ENCODE measurements around the gene MMP25.

Gene MMP25, protein sequence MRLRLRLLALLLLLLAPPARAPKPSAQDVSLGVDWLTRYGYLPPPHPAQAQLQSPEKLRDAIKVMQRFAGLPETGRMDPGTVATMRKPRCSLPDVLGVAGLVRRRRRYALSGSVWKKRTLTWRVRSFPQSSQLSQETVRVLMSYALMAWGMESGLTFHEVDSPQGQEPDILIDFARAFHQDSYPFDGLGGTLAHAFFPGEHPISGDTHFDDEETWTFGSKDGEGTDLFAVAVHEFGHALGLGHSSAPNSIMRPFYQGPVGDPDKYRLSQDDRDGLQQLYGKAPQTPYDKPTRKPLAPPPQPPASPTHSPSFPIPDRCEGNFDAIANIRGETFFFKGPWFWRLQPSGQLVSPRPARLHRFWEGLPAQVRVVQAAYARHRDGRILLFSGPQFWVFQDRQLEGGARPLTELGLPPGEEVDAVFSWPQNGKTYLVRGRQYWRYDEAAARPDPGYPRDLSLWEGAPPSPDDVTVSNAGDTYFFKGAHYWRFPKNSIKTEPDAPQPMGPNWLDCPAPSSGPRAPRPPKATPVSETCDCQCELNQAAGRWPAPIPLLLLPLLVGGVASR

DNA sequence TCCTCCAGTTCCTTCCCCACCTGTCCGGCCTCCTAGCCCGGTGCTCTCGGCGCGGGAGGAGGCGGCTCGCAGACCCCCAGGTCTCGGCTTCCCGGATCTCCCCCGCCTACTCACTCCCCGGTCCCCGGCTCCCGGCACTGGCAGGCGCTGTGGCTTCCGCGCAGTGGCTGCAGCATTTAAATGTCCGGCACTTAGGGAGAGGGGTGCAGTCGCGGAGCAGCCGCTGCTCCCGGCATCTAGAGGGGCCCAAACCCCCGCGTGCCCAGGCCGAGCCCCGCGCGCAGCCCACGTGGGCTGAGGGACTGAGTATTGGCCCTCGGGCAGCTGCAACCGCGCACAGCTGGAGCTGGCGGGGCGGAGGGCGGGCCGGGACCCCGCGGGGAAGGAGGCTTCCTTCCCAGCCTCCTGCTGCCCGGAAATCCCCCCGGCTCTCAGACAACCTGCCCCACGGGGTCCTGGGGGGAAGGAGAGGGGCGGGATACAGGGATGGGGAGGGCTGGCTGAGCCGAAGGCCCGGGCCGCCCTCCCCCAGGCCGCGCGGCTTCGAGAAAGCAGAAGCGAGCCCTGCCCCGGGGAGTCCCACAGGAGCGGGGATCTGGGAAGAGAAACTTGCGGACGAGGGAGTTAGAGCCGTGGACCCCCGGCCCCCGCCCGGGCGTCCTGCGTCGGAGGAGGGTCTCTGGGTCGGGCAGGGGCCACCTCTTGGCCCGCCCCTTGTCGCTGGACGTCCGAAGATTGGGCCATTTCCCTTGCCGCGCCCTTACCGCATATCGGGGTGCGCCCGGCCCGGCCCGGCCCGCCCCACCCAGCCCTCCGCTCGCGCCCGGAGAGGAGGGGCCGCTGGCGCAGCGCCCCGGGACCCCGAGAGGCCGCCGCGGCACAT, at the start of gene MMP25:
Gene MMP25 (plus strand): TSS at position 804 of the 883 bp plus-strand sequence. CDS start 357 bp downstream, outside the sequence.
- DNase-seq (ENCODE audit: low spot score) = peak; percentile 76

DNA sequence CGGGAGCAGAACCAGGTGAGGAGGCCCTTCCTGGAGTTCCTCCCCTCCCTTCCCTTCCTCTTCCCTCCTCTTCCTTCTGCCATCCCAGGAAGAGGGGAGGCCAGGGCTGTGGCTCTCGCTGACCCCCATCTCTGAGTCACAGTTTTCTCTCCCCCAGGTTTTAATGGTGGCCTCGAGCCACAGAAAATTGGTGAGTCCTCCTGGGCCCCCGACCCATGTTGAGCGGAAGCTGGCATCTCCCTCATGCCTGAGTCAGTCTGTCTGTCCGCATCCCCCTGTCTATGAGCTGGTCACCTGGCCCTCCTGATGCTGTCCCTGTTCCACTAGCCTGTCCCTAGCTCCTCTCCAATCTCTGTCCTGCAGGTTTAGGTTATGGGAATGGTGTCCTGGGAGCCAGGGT, 46.4 kb upstream of the MMP25 start:
- no peak for DNase-seq (ENCODE audit: low spot score)

DNA sequence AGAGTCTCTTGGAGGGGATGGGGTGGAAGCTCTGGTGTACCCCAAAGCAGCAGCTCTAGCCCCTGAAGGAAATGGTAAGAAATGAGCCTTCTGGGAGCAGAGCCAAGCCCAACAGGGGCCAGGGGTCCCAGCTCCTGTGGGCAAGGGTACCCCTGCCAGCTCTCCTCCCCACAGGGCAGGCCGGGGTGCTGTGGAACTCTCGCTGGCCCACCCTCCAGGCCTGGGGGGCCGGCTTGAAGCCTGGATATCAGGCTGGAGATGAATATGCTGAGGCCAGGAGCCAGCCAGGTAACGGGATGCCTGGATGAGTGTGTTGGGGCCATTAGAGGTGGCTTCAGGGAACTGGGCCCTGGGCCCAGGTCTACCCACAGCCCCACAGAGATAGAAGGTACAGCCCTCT, 45.8 kb upstream of the MMP25 start:
- DNase-seq (ENCODE audit: low spot score) = no peak

DNA sequence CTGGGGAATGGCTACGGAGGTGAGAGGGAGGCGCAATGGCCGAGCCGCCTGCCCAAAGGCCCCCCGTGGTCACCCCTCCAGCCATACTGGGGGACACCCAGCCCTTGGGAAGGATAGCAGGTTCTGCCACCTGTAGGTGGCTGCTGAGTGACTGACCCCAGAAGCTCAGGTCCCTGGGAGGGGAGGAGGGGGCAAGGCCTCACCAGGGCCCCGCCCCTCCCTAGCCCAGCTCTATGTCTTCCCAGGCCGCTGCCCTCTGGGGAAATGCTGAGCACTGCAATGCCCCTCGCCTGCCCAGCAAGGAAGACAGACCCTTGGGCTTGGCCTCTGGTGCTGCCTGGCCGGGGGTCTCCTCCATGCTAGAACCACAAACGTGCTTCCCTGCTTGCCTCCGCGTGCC, 45.0 kb upstream of the MMP25 start:
- DNase-seq (ENCODE audit: low spot score) = no peak

DNA sequence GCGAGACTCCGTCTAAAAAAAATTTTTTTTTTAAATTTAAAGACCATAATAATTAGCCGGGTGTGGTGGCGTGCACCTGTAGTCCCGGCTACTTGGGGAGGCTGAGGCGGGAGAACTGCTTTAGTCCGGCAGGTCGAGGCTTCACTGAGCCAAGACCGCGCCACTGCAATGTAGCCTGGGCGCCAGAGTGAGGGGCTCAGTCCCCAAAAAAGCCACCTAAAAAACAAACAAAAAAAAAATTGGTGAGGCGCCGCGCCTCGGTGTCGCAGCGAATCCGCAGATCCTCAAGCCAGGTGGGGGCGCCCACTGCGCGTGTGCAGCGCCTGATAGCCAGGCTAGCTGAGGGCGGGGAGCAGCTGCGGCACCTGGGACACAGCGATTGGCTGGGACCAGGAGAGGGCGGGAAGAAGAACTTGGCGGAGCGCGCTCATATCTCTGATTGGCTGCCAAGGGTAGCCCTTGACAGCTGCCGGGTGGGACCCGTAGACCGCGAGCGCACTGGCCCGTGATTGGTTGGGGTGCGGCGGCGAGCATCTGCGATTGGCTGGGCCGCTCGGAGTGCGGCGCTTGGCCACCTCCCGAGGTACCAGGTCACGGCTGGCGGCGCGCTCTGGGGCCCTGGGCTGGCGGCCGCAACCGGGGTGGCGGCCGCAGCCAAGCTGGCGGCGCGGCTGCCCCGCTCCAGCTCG, 42.6 kb upstream of the MMP25 start:
- peak; percentile 94 for DNase-seq (ENCODE audit: low spot score)

DNA sequence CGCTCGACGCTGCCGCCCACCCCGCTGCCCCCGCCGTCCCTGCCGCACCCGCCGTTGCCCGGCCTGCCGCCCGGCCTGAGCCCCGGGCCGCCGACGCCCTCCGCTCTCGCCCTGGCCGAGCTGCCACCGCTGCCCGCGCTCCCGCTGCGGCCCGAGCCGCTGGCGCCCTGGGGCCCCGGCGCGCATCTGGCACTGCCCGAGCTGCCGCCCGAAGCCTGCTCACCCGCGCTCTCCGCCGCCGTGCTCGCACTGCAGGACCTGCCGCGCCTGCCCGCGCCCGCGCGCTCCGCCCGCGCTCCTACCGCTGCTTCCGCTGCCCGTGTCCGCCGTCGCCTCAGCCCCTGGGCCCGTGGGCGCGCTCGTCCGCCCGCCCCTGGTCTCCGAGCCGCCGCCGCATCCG, 42.0 kb upstream of the MMP25 start:
- no peak for DNase-seq (ENCODE audit: low spot score)

DNA sequence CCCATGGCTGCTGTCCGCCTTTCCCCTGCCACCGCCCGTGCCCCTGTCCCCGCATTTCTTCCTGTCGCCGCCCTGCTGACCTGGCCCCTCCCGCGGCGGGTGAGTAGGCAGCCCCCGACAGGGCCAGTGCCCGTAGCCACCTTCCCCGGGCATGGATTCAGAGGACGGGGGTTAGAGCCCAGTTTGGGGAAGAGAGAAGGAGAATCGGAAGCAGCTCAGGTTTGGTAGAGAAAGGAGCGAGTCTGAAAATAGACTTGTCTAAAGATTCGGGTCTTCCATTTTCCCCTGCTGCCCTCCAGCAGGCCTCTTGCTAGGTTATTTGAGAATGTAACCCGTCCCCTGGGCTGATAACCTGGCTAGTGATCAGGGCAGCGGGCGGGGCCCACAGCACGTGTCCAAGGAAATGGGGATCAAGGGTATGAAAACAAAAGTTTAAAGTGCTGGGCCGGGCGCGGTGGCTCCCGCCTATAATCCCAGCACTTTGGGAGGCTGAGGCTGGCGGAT, 41.5 kb upstream of the MMP25 start:
- no peak for DNase-seq (ENCODE audit: low spot score)

DNA sequence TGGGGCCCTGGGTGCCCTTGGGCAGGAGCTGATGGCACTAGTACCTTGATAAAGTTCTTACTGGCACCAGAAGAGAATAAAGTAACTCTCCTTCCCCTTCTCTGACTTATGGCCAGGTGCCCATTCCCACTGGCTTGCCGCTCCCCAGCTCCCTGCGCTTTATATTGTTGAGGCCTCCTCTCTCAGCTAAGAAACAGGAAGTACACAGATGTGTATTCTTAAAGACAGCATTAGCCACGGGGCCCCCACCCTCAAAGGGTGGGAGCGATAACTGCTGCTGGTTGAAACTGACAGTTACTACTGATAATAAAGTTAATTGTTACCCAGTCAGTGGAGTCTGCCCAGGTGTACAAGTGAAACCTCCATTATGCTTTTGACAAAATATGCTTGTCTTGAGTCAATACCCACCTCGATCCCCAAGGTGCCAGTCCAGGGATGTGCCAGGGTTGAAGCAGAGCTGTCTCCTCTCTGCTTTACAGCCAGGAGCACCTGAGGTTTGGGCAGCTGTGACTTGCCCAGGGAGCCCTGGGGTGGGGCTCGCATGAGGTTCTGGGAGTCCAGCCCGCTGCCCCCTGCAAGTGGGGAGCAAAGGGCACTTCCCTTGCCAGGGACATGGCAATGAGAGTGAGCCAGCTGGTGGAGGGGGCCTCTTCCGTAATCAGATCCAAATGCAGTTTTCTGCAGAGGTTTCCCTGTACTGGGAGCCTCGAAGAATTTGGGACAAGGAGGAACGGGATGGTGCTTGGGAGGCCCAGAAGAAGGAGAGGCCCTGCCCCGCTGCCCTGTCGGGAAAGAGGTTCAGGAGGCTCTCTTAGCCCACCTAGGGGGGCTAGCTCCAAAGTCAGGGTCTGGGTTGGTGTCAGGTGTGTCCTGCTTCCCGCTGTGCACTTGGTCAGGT, 39.1 kb upstream of the MMP25 start:
- DNase-seq (ENCODE audit: low spot score) = no peak

DNA sequence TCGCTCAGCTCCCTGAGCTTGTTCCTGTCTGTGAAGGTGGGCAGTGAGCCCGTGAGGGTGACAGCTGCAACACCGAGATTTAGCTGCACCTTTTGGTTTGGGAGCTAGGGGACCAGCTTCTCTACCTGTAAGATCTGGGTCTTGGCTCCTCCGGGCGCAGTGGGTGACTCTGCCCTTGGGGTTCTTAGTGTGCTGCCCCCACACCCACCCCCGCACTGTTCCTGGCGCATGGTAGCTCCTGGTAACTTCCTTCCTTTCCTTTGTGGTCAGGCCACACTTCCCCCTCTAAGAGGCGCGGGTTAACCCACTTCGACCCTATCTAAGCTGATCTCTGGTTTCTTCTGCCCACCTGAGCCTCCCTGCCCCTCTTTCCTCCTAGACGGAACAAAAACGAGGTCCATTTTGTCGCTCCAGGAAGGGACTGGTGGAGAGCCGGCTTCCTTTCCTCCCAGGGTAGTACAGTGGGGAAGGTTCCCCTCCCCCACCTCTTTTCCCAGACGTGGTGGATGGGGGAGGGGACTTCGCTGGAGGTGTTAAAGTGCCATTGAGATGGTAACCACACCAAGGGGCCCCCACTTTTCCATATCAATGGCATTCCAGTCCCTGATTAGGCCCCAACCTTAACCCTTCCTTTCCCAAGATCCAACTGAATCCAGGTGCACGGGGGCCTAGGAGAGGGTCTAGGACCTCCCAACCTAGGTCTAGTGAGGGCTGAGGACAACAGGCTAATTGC, 38.2 kb upstream of the MMP25 start:
- DNase-seq (ENCODE audit: low spot score) = no peak

DNA sequence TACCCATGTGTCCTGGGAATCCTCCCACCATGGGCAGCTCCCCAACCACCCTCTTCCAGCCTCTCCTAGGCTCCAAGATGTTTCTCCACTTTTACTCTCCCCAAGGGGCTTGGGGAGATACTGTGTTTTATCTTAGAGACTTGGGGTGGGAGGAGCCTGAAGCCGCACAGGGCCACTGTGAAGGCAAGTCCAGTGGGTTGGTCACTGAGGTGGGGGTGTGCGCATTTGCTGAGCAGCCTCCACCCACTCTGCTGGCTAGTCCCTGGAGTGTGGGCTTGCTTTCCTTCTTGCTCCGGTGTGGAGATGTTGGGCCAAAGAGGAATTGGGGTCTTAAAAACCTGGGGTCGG, 37.7 kb upstream of the MMP25 start:
- DNase-seq (ENCODE audit: low spot score) = no peak

DNA sequence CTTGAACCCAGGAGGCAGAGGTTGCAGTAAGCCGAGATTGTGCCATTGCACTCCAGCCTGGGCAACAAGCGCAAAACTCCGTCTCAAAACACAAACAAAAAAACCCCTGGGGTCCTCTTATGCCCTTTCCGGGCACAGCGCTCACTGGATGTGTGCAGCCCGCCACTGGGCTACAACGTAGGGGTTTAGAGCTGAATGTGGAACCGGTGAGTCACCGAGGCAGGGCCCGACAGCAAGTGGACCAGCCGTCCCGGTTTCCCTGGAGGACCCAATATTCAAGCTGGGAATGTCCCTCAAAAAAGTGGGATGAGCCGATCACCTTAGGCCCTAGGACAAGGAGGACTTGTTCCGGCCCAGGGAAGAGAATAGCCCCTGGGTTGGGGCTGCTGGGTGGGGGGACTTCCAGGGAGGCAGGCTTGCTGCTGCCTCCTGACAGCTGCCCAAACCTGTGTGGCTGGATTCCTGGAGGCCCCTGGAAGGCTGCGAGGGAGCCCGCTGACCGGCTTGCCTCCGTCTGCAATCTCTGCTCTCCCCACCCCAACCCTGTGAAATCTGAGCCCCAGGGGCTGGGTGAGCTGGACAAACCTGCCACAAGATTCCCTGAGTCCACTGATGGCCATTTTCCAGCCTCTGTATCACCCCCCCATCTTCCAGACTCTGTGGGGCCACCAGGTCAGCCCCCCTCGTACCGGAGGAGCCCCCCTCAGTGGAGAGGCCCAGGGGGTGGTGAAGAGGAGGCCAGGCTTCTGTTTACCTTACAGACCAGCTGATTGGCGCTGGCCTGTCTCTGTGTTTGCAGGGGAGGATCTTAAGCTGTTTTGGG, 36.6 kb upstream of the MMP25 start:
- peak; percentile 57 for DNase-seq (ENCODE audit: low spot score)

DNA sequence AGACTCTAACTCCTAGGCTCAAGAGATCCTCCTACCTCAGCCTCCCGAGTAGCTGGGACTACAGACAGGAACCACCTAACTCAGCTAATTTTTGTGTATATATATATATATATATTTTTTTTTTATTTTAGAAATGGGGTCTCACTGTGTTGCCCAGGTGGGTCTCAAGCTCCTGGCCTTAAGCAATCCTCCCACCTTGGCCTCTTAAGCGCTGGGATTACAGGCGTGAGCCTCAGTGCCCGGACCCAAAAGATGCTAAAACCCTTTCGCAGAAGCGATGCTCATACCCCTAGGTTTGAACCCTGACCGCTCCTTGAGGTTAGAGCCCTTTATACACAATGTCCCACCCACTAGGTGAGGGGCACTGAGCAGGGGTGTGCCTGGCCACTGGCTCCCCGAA, 35.9 kb upstream of the MMP25 start:
- no peak for DNase-seq (ENCODE audit: low spot score)

DNA sequence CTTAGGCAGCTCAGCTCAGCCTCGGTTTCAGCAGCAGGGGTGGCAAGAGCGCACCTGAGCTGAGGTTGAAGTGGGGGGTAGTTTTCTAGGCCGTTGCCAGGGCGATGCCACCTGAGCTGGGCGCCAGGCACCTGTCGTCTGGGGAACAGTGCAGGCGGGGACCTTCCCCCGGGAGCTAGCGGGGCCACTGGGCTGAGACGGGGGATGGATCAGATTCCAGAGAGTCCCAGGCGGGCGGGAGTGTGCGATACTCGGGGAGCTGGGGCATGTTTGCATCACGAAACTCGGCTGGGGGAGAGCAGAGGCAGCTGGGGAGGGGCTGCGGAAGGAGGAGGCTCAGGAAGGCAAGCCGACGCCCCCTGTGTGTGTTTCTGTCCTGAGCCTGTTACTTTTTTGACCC, 34.1 kb upstream of the MMP25 start:
- no peak for DNase-seq (ENCODE audit: low spot score)

DNA sequence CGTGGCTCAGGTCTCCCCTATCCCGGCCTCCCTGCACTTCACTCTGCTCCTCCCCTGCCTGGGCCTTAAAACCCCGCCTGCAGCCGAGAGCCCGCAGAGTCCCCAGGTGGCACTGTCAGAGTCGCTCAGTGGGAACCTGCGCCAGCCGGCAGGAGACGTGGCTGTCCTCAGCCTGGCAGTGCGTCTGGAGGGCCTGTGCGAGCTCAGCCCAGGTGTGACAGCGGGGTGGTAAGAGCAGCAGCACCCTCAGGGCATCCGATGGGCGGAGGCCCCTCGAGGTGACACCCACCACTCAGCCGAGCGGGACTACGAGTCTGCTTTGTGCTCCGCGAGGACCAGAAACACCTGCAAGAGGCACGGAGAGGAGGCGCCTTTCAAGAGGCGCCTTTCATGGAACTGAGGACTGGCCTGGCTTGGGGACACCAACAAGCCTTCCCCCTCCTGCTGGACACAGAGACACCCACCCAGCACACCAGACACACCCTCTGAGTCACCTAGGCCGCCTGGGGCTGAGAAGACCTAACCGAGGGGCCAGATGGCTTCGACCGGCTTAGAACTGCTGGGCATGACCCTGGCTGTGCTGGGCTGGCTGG, 33.4 kb upstream of the MMP25 start, which contains the start of gene CLDN9:
Gene CLDN9 (plus strand): TSS at position 96 of the 593 bp plus-strand sequence. CDS start 440 bp downstream, at position 536.
- no peak for DNase-seq (ENCODE audit: low spot score)

DNA sequence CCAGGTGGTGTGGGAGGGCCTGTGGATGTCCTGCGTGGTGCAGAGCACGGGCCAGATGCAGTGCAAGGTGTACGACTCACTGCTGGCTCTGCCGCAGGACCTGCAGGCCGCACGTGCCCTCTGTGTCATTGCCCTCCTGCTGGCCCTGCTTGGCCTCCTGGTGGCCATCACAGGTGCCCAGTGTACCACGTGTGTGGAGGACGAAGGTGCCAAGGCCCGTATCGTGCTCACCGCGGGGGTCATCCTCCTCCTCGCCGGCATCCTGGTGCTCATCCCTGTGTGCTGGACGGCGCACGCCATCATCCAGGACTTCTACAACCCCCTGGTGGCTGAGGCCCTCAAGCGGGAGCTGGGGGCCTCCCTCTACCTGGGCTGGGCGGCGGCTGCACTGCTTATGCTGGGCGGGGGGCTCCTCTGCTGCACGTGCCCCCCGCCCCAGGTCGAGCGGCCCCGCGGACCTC, 32.8 kb upstream of the MMP25 start:
- DNase-seq (ENCODE audit: low spot score) = no peak

DNA sequence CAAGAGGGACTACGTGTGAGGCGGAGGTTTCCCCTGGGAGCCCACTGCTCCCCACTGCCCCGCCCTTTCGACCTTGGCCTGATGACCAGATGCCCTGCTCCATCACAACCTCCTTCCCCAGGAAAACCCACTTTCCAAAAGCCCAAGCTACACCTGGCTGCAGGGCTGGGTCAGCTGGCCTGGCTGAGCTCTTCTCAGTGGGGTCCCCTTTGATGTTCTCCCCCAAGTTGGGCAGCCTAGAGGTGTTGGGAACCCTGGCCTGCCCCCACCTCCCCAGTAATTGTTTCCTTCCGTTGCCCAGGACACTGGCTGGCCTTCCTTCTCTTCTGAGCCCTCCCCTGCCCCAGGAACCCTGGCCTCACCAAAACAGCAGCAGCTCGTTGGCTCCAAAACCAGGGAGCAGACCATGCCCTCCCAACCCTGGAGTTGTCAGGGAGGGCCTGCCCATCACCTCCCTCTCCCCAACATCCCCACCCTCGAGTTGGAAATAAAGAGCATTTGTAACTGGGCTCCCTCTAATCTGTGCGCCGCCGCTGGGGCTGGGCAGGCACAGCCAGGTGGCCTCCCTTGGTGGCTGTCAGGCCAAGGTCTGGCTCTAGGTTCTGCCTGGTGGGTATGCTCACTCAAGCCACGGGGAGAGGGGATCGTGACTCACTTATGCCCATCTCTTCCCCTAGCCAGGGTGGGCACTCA, 32.2 kb upstream of the MMP25 start:
- DNase-seq (ENCODE audit: low spot score) = no peak

DNA sequence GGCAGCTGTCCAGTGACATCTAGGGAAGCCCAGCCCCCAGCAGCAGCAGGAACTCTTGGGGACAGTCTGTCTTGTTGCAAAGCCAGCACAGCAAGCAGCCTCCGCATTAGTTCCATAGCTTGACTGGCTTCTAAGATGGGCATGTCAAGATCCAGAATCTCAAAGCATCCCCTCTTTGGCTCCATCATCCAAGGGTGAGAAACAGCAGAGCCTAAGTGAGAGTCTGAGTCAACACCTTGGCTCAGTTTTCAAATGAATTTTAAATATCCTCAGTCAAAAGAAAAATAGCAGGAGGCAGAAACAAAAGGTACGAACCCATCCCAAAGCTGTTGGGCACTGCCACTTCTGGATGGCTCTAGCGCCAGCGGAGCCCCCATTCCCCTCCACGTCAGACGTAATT, 31.4 kb upstream of the MMP25 start:
- no peak for DNase-seq (ENCODE audit: low spot score)

DNA sequence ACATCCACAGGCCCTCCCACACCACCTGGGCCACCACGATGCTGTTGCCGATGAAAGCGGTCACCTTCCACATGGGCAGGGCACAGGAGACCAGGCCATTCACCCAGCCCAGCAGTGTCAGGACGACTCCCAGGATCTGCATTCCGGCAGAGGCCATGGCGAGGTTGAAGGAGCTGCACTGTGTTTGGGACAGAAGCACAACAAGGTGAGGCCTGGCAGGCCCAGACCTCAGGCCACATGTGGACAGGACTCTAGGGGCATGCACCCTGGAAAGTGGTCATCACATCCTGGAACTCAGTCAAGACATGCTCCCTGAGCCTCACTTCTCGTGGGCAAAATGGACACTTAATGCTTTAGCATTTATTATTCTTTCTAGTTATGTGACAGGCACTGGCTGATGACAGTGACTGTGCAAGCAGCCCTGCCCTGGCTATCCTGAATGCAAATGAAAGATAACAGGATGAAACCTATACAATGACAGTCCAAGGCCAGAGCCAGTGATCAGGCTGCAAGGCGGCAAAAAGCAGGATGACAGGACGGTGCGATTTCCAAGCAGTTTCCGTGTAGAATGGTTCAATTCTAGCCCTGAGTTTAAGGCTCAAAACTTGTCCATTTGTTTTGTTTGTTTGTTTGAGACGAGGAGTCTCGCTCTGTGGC, 30.4 kb upstream of the MMP25 start:
- DNase-seq (ENCODE audit: low spot score) = no peak
